Upper lobe of left lung (tissue), 4 donors: ENCODE results near the gene NIPBL.

ENCODE experiments used
- EP300 ChIP-seq, 4 donors: sonication (generic); formaldehyde crosslinking; IDR thresholded peaks; one replicate each; pipeline ENCODE4 v1.5.1; 2017; ENCODE audit warnings: antibody characterized with exemption in 4 of 4, control low read depth in 2 of 4
- POLR2A ChIP-seq, 4 donors: fragments of 450-650 bp; IDR thresholded peaks; one replicate each; pipeline ENCODE4 v1.5.1; 2016 to 2017; ENCODE audit warnings: antibody characterized with exemption in 4 of 4, mild to moderate bottlenecking in 2 of 4
- POLR2AphosphoS5 ChIP-seq, 2 donors: sonication (generic); formaldehyde crosslinking; IDR thresholded peaks; one replicate each; pipeline ENCODE4 v1.5.1; 2017; ENCODE audit warnings: antibody characterized with exemption in 2 of 2
- TF ChIP-seq, protein P1 (sequence below), 6 experiments: fragments of 450-650 bp in 4 of 6; fragments of 200-600 bp in 2 of 6; sonication (generic) in 2 of 6; IDR thresholded peaks; one replicate each; pipeline ENCODE4 v1.5.1; 2016 to 2019; ENCODE audit warnings: antibody characterized with exemption in 6 of 6

DNA sequence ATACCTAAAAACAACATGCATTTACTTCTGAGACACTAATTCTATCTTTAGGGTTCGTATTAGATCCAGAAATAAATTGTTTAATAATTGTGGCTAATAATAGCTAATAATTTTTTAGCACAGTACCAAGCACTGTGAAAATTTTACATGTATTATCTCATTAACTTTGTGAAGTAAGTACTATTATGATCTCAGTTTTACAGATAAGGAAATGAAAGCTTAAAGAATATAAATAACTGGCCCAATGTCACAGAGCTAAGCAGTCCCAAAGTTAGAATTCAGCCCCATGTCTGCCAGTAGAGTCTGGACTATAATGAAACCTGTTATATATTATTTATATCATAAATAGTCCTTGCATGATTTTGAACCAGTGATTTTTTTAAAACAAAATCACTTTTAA lies 163.3 kb downstream of the NIPBL start:
- TF ChIP-seq, protein P1, sequence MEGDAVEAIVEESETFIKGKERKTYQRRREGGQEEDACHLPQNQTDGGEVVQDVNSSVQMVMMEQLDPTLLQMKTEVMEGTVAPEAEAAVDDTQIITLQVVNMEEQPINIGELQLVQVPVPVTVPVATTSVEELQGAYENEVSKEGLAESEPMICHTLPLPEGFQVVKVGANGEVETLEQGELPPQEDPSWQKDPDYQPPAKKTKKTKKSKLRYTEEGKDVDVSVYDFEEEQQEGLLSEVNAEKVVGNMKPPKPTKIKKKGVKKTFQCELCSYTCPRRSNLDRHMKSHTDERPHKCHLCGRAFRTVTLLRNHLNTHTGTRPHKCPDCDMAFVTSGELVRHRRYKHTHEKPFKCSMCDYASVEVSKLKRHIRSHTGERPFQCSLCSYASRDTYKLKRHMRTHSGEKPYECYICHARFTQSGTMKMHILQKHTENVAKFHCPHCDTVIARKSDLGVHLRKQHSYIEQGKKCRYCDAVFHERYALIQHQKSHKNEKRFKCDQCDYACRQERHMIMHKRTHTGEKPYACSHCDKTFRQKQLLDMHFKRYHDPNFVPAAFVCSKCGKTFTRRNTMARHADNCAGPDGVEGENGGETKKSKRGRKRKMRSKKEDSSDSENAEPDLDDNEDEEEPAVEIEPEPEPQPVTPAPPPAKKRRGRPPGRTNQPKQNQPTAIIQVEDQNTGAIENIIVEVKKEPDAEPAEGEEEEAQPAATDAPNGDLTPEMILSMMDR (IDR thresholded peaks at IDR 0.05): no peak
- TF ChIP-seq POLR2AphosphoS5 (IDR thresholded peaks at IDR 0.05): no peak
- TF ChIP-seq EP300 (IDR thresholded peaks at IDR 0.05): no peak
- TF ChIP-seq POLR2A (IDR thresholded peaks at IDR 0.05): no peak
